ENCODE data around the gene COX6B2. TPM values are rescaled to one million over a fixed set of nuclear protein-coding genes. Genes with fewer than 3 reads are reported as not detected.

The COX6B2 gene
- total RNA-seq, 4 donors from 2014 or later: not detected

DNA sequence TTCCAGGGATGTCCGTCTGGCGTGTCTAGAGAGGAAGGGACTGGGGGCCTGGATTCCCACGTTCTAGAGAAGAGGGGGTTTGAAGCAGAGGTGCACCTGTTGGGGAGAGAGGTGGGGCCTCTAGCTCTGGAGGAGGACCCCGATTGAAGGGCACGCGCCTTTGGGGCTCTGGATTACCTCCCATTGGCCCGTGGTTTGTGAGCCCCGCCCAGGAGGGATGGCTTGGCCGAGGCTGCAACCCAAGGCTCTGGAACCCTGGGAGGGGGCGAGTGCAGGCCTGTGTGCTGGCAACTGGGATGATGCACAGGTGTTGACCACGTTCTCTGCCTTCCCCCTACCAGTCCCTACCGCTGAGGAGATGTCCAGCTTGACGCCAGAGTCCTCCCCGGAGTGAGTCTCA lies 49.5 kb downstream of the COX6B2 start:
- intact Hi-C loops (cut with DNase I; ENCODE audit: low total_unique reads) (no loop called here), in situ Hi-C loops (cut with MboI; ENCODE audit: low sequenced_read_pairs in 4 of 4) (no loop called here)
- DNase-seq (no peak), ATAC-seq (no peak)
- Histone ChIP-seq H3K27ac (no peak overlapping the region), H3K27me3 (no peaks in the 10 kb centered on the region), H3K4me1 (peaks cover 0 to 4% of the 10 kb centered on the region in 2 donors), H3K9me3 (no peaks in the 10 kb centered on the region), H3K4me3 (no peak overlapping the region), H3K36me3 (no peaks in the 10 kb centered on the region)
- TF ChIP-seq, protein P1, sequence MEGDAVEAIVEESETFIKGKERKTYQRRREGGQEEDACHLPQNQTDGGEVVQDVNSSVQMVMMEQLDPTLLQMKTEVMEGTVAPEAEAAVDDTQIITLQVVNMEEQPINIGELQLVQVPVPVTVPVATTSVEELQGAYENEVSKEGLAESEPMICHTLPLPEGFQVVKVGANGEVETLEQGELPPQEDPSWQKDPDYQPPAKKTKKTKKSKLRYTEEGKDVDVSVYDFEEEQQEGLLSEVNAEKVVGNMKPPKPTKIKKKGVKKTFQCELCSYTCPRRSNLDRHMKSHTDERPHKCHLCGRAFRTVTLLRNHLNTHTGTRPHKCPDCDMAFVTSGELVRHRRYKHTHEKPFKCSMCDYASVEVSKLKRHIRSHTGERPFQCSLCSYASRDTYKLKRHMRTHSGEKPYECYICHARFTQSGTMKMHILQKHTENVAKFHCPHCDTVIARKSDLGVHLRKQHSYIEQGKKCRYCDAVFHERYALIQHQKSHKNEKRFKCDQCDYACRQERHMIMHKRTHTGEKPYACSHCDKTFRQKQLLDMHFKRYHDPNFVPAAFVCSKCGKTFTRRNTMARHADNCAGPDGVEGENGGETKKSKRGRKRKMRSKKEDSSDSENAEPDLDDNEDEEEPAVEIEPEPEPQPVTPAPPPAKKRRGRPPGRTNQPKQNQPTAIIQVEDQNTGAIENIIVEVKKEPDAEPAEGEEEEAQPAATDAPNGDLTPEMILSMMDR (IDR thresholded peaks at IDR 0.05 in 4 of 5, conservative IDR thresholded peaks at IDR 0.05 in 1 of 5): no peak
- TF ChIP-seq POLR2A (IDR thresholded peaks at IDR 0.05): no peak

DNA sequence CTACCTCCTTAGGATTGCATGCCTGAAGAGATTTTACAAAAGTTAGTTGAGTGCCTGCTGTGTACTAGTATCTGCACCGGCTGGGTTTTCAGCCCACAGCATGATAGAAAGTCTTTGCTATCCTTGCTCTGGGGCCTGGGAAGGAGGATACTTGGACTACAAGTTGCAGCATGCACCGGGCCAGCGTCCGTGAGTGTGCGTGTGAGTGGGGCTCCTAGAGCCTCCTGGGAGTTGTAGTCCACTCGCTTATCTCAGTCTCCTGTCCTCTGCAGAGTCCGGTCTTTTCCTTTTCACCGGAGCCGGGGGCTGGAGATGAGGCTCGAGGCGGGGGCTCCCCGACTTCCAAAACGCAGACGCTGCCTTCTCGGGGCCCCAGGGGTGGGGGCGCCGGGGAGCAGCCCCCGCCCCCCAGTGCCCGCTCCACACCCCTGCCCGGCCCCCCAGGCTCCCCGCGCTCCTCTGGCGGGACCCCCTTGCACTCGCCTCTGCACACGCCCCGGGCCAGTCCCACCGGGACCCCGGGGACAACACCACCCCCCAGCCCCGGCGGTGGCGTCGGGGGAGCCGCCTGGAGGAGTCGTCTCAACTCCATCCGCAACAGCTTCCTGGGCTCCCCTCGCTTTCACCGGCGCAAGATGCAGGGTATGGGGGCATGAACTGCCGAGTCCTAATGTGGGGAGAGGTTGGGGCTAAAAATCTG lies 50.1 kb downstream of the COX6B2 start:
- in situ Hi-C loops (cut with MboI; ENCODE audit: low sequenced_read_pairs in 4 of 4): no loop called here

DNA sequence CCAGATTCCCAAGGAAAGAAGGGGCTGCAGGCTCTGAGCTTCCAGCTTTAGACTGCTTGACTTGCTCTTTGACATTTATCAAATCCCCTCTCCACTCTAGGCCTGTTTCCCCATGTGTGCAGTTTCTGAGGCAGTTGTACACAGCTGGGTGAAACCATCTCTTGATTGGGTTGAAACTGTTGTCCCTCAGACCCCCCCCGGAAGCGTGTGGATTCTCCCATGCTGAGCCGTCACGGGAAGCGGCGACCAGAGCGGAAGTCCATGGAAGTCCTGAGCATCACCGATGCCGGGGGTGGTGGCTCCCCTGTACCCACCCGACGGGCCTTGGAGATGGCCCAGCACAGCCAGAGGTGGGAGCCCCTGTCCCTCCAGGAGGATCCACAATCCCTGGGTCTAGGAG lies 51.0 kb downstream of the COX6B2 start:
- no peak for TF ChIP-seq POLR2A (IDR thresholded peaks at IDR 0.05)
- TF ChIP-seq, protein P1 (IDR thresholded peaks at IDR 0.05 in 4 of 5, conservative IDR thresholded peaks at IDR 0.05 in 1 of 5): no peak
- no peak for ATAC-seq
- no peak for DNase-seq
- no peaks in the 10 kb centered on the region for H3K9me3 ChIP-seq
- H3K27ac ChIP-seq: peak overlapping the region in 1 of 4 donors; percentile 31
- H3K36me3 ChIP-seq: no peaks in the 10 kb centered on the region
- in situ Hi-C loops (cut with MboI; ENCODE audit: low sequenced_read_pairs in 4 of 4): no loop called here
- no peaks in the 10 kb centered on the region for H3K27me3 ChIP-seq
- H3K4me1 ChIP-seq: peaks cover 0 to 4% of the 10 kb centered on the region in 2 donors
- intact Hi-C loops (cut with DNase I; ENCODE audit: low total_unique reads): no loop called here
- no peak overlapping the region for H3K4me3 ChIP-seq

More for the DNA sequence above, 50.1 kb downstream of the COX6B2 start:
- no peak overlapping the region for H3K4me3 ChIP-seq
- intact Hi-C loops (cut with DNase I; ENCODE audit: low total_unique reads): no loop called here
- H3K27me3 ChIP-seq: no peaks in the 10 kb centered on the region
- no peaks in the 10 kb centered on the region for H3K36me3 ChIP-seq
- ATAC-seq (peak in 1 of 2 donors; percentile 72), DNase-seq (peak in 1 of 2 donors; percentile 55)
- peaks cover 0 to 4% of the 10 kb centered on the region in 2 donors for H3K4me1 ChIP-seq
- TF ChIP-seq, protein P1 (IDR thresholded peaks at IDR 0.05 in 4 of 5, conservative IDR thresholded peaks at IDR 0.05 in 1 of 5): no peak
- TF ChIP-seq POLR2A (IDR thresholded peaks at IDR 0.05): no peak
- no peaks in the 10 kb centered on the region for H3K9me3 ChIP-seq
- peak overlapping the region in 1 of 4 donors; percentile 13 for H3K27ac ChIP-seq

DNA sequence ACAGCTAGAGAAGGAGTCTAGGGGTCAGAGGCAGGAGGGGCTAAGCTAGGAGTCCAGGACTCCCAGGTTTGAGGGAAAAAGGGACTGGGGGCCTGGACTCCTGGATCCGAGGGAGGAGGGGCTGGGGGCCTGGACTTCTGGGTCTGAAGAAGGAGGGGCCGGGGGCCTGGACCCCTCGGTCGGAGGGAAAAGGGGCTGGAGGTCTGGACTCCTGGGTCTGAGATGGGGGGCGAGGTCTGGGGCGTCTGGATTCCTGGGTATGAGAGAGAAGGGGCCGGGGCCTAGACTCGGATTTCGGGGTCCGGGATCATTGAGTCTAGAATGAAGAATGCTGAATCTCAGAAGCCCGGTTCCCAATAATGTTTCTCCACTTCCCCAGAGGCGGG lies 52.2 kb downstream of the COX6B2 start:
- Histone ChIP-seq H3K9me3 (no peaks in the 10 kb centered on the region), H3K27me3 (no peaks in the 10 kb centered on the region), H3K4me1 (peaks cover 0 to 4% of the 10 kb centered on the region in 2 donors), H3K36me3 (no peaks in the 10 kb centered on the region), H3K27ac (no peak overlapping the region), H3K4me3 (peak overlapping the region in 1 of 4 donors; percentile 53)
- DNase-seq (no peak), ATAC-seq (peak in 1 of 2 donors; percentile 18)
- intact Hi-C loops (cut with DNase I; ENCODE audit: low total_unique reads): no loop called here
- TF ChIP-seq POLR2A (IDR thresholded peaks at IDR 0.05): no peak
- TF ChIP-seq, protein P1 (IDR thresholded peaks at IDR 0.05 in 4 of 5, conservative IDR thresholded peaks at IDR 0.05 in 1 of 5): no peak
- in situ Hi-C loops (cut with MboI; ENCODE audit: low sequenced_read_pairs in 4 of 4): no loop called here

Data from gastrocnemius medialis (tissue), 4 donors.